HuH-7 (cell line): ENCODE measurements around the gene LRTM1.

Experiments used
- DNase-seq: peaks from one replicate; pipeline ENCODE4 v3.0.0; 2011; ENCODE audit warnings: low spot score

Gene LRTM1

GRCh38 chr3:54928046-54928770 is at the start of gene LRTM1:
TSS of gene LRTM1 (minus strand) at chr3:54928059. CDS start at chr3:54927911, 148 bp downstream.
- DNase-seq, result no peak

- no peak for DNase-seq
These were observed 49.6 kb upstream of the LRTM1 start for GRCh38 chr3:54977439-54977838.

- DNase-seq, result no peak
These were observed 43.0 kb upstream of the LRTM1 start for GRCh38 chr3:54970895-54971294.

GRCh38 chr3:54969652-54970051 is 41.8 kb upstream of the LRTM1 start:
- no peak for DNase-seq

GRCh38 chr3:54968546-54969172 is 40.8 kb upstream of the LRTM1 start:
- no peak for DNase-seq

GRCh38 chr3:54967731-54968161 is 39.9 kb upstream of the LRTM1 start:
- no peak for DNase-seq

- no peak for DNase-seq
These were observed 39.1 kb upstream of the LRTM1 start for GRCh38 chr3:54966979-54967378.

GRCh38 chr3:54965746-54966145 is 37.9 kb upstream of the LRTM1 start:
- DNase-seq, result no peak

GRCh38 chr3:54964081-54964480 is 36.2 kb upstream of the LRTM1 start:
- DNase-seq, result no peak

- DNase-seq, result no peak
These were observed 35.8 kb upstream of the LRTM1 start for GRCh38 chr3:54963641-54964040.

GRCh38 chr3:54962200-54962599 is 34.3 kb upstream of the LRTM1 start:
- no peak for DNase-seq

- no peak for DNase-seq
These were observed 32.8 kb upstream of the LRTM1 start for GRCh38 chr3:54960701-54961100.

- DNase-seq, result no peak
These were observed 32.2 kb upstream of the LRTM1 start for GRCh38 chr3:54960082-54960481.

GRCh38 chr3:54957711-54958110 is 29.9 kb upstream of the LRTM1 start:
- DNase-seq, result no peak

GRCh38 chr3:54955941-54956340 is 28.1 kb upstream of the LRTM1 start:
- no peak for DNase-seq

- no peak for DNase-seq
These were observed 27.6 kb upstream of the LRTM1 start for GRCh38 chr3:54955496-54955895.

- DNase-seq, result no peak
These were observed 26.7 kb upstream of the LRTM1 start for GRCh38 chr3:54954521-54954920.

GRCh38 chr3:54954022-54954421 is 26.2 kb upstream of the LRTM1 start:
- no peak for DNase-seq

GRCh38 chr3:54951405-54951804 is 23.5 kb upstream of the LRTM1 start:
- peak; percentile 4 for DNase-seq

- no peak for DNase-seq
These were observed 22.6 kb upstream of the LRTM1 start for GRCh38 chr3:54950391-54951003.

- no peak for DNase-seq
These were observed 21.7 kb upstream of the LRTM1 start for GRCh38 chr3:54949491-54950044.

- no peak for DNase-seq
These were observed 14.0 kb upstream of the LRTM1 start for GRCh38 chr3:54941690-54942362.
